ENCODE data around the gene CPNE9.
"Not testable (repeated sequence)": the region's sequence is repeated elsewhere in the genome, so short reads cannot be mapped to it uniquely, and the experiment has no call there.

CPNE9 gene

GRCh38 chr3:9769012-9769411 is 65.4 kb downstream of the CPNE9 start:
- H3K4me3 ChIP-seq (replicated peaks in 1 of 2; ENCODE audit: low read depth in 2 of 2, low read length in 2 of 2): peak overlapping the region; percentile 63 to 66
- no peak for DNase-seq (ENCODE audit: low read depth in 2 of 2)
- no peak for TF ChIP-seq CTCF (IDR thresholded peaks at IDR 0.05; ENCODE audit: low read depth, low read length)

- peak within 1 kb of the TSS; percentile 63 to 66 for H3K4me3 ChIP-seq (replicated peaks in 1 of 2; ENCODE audit: low read depth in 2 of 2, low read length in 2 of 2)
- DNase-seq (ENCODE audit: low read depth in 2 of 2): peak; percentile 52 to 78
- TF ChIP-seq CTCF (IDR thresholded peaks at IDR 0.05; ENCODE audit: low read depth, low read length): no peak
Observed at GRCh38 chr3:9769426-9770275, 66.0 kb downstream of the CPNE9 start, which contains the start of gene CAMK1. Gene CAMK1, minus strand, starts transcription at chr3:9769947. Its CDS starts 2,198 bp downstream, at chr3:9767749.

- peak overlapping the region; percentile 37 to 66 for H3K4me3 ChIP-seq (replicated peaks in 1 of 2; ENCODE audit: low read depth in 2 of 2, low read length in 2 of 2)
- DNase-seq (ENCODE audit: low read depth in 2 of 2): peak in 1 of 2 donors; percentile 91
- TF ChIP-seq CTCF (IDR thresholded peaks at IDR 0.05; ENCODE audit: low read depth, low read length): no peak
Observed at GRCh38 chr3:9770276-9770812, 66.7 kb downstream of the CPNE9 start.

GRCh38 chr3:9771007-9771406 is 67.4 kb downstream of the CPNE9 start:
- not testable (repeated sequence) for H3K4me3 ChIP-seq (replicated peaks in 1 of 2; ENCODE audit: low read depth in 2 of 2, low read length in 2 of 2); DNase-seq (ENCODE audit: low read depth in 2 of 2)

- no peak overlapping the region for H3K4me3 ChIP-seq (replicated peaks in 1 of 2; ENCODE audit: low read depth in 2 of 2, low read length in 2 of 2)
- TF ChIP-seq CTCF (IDR thresholded peaks at IDR 0.05; ENCODE audit: low read depth, low read length): no peak
- no peak for DNase-seq (ENCODE audit: low read depth in 2 of 2)
Observed at GRCh38 chr3:9776896-9777693, 73.5 kb downstream of the CPNE9 start.

GRCh38 chr3:9777694-9778021 is 74.0 kb downstream of the CPNE9 start:
- no peak for TF ChIP-seq CTCF (IDR thresholded peaks at IDR 0.05; ENCODE audit: low read depth, low read length)
- H3K4me3 ChIP-seq (replicated peaks in 1 of 2; ENCODE audit: low read depth in 2 of 2, low read length in 2 of 2): no peak overlapping the region
- no peak for DNase-seq (ENCODE audit: low read depth in 2 of 2)
